Osteoblast (primary cell): ENCODE data around the gene RBM41. TPM values are rescaled to one million over a fixed set of nuclear protein-coding genes. Genes with fewer than 3 reads are reported as not detected.

ENCODE experiments used
- DNase-seq: peaks from one replicate; pipeline ENCODE4 v3.0.0; 2011; ENCODE audit warnings: low spot score, mixed read lengths; ENCODE audit not compliant: insufficient read length; ENCODE audit errors: missing footprints
- H2AFZ ChIP-seq: 2 replicates; pipeline ENCODE4 v1.6.0; 2011; ENCODE audit warnings: mild to moderate bottlenecking, low read length
- H3K27ac ChIP-seq: 2 replicates; pipeline ENCODE4 v1.5.1; 2011; ENCODE audit warnings: mild to moderate bottlenecking, low read depth, low read length, moderate library complexity
- H3K27me3 ChIP-seq: 2 replicates; pipeline ENCODE4 v1.6.0; 2012; ENCODE audit warnings: mild to moderate bottlenecking, control low read depth, inconsistent platforms, low read length, moderate library complexity; ENCODE audit not compliant: insufficient read depth
- H3K36me3 ChIP-seq: 2 replicates; pipeline ENCODE4 v1.5.1; 2011; ENCODE audit warnings: mild to moderate bottlenecking, low read length, control low read depth, moderate library complexity; ENCODE audit not compliant: insufficient read depth
- H3K4me1 ChIP-seq: 2 replicates; pipeline ENCODE4 v1.5.1; 2011; ENCODE audit warnings: mild to moderate bottlenecking, low read length, control low read depth, moderate library complexity; ENCODE audit not compliant: insufficient read depth
- H3K4me2 ChIP-seq: 2 replicates; pipeline ENCODE4 v1.6.0; 2011; ENCODE audit warnings: mild to moderate bottlenecking, low read length; ENCODE audit not compliant: insufficient read depth
- H3K4me3 ChIP-seq: fragments of 200-600 bp; sonication (generic); 3 replicates; pipeline ENCODE4 v1.5.1; 2012; ENCODE audit warnings: mild to moderate bottlenecking, low read length, inconsistent platforms; ENCODE audit not compliant: insufficient read depth
- H3K79me2 ChIP-seq: 2 replicates; pipeline ENCODE4 v1.6.0; 2012; ENCODE audit warnings: mild to moderate bottlenecking, low read length, control low read depth, inconsistent platforms; ENCODE audit not compliant: insufficient read depth
- H3K9me3 ChIP-seq: 2 replicates; pipeline ENCODE4 v1.5.1; 2011; ENCODE audit warnings: low read depth, low read length, control low read depth
- H4K20me1 ChIP-seq: 2 replicates; pipeline ENCODE4 v1.6.0; 2012; ENCODE audit warnings: mild to moderate bottlenecking, low read length, control low read depth; ENCODE audit not compliant: insufficient read depth
- total RNA-seq: library from RNA; depleted of rRNA; stranded (reverse); fragments of >200 nt; gene quantifications from 2 replicates; pipeline ENCODE4 v1.2.3, GENCODE V29; 2012
- TF ChIP-seq, protein P1 (sequence below): IDR thresholded peaks from 2 replicates; pipeline ENCODE4 v1.5.1; 2011; ENCODE audit warnings: mild to moderate bottlenecking, low read depth, low read length, moderate library complexity; ENCODE audit errors: extremely low read depth

The RBM41 gene
- total RNA-seq, 1 donor, result 13.8 TPM

DNA sequence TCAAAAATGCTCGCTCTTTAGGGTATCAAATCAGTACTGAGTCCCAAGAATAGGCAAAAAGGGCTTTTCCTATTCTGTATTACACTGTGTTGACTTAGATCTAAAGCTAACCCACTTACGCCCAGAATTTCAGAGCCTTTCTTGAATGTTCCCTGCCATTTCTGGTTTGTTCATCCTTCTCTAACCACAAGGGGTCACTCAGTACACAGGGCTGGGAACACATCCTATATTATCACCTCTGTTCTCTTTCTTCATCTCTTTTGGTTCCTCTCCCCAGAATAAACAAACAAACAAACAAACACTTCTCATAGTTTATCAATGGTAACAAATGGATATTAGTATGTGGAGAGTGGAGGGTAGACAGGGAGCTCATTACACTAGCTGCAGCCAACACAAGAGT, 93.1 kb downstream of the RBM41 start:
- H3K27ac ChIP-seq, result no peak overlapping the region
- H4K20me1 ChIP-seq, result no peaks in the 10 kb centered on the region
- no peak overlapping the region for H3K4me3 ChIP-seq
- H2AFZ ChIP-seq, result no peak overlapping the region
- TF ChIP-seq, protein P1, sequence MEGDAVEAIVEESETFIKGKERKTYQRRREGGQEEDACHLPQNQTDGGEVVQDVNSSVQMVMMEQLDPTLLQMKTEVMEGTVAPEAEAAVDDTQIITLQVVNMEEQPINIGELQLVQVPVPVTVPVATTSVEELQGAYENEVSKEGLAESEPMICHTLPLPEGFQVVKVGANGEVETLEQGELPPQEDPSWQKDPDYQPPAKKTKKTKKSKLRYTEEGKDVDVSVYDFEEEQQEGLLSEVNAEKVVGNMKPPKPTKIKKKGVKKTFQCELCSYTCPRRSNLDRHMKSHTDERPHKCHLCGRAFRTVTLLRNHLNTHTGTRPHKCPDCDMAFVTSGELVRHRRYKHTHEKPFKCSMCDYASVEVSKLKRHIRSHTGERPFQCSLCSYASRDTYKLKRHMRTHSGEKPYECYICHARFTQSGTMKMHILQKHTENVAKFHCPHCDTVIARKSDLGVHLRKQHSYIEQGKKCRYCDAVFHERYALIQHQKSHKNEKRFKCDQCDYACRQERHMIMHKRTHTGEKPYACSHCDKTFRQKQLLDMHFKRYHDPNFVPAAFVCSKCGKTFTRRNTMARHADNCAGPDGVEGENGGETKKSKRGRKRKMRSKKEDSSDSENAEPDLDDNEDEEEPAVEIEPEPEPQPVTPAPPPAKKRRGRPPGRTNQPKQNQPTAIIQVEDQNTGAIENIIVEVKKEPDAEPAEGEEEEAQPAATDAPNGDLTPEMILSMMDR, result peak; percentile 62
- H3K4me1 ChIP-seq, result no peaks in the 10 kb centered on the region
- peaks cover 22% of the 10 kb centered on the region for H3K27me3 ChIP-seq
- H3K79me2 ChIP-seq, result no peaks in the 10 kb centered on the region
- H3K36me3 ChIP-seq, result no peaks in the 10 kb centered on the region
- no peaks in the 10 kb centered on the region for H3K9me3 ChIP-seq
- DNase-seq, result no peak
- no peak overlapping the region for H3K4me2 ChIP-seq

- no peak overlapping the region for H3K27ac ChIP-seq
- H3K4me1 ChIP-seq, result no peaks in the 10 kb centered on the region
- DNase-seq, result no peak
- H3K4me3 ChIP-seq, result no peak overlapping the region
- no peaks in the 10 kb centered on the region for H3K79me2 ChIP-seq
- TF ChIP-seq, protein P1, result no peak
- H3K36me3 ChIP-seq, result no peaks in the 10 kb centered on the region
- no peaks in the 10 kb centered on the region for H3K9me3 ChIP-seq
- H4K20me1 ChIP-seq, result no peaks in the 10 kb centered on the region
- H3K27me3 ChIP-seq, result peaks cover 17% of the 10 kb centered on the region
- no peak overlapping the region for H2AFZ ChIP-seq
- H3K4me2 ChIP-seq, result no peak overlapping the region
Observed at GRCh38 chrX:107014936-107015335, 103.7 kb downstream of the RBM41 start.

Other genes starting within 250 kb of the RBM41 start
- gene RIPPLY1, start 215.5 kb downstream of the RBM41 start, total RNA-seq, result not detected in 2 replicates
- gene CLDN2, start 198.4 kb downstream of the RBM41 start, total RNA-seq, result not detected in 2 replicates
- gene MORC4, start 118.6 kb downstream of the RBM41 start, total RNA-seq, result 39.8 and 47.1 TPM in 2 replicates
- not detected in 2 replicates for gene NUP62CL, start 87.6 kb upstream of the RBM41 start, total RNA-seq
- gene DNAAF6, start 87.8 kb upstream of the RBM41 start, total RNA-seq, result not detected in 2 replicates